Germinal center (tissue), 1 donor: ENCODE results near the gene CADPS.

Experiments
- DNase-seq: peaks from one replicate; pipeline ENCODE4 v3.0.0; 2012; ENCODE audit warnings: mixed read lengths, low spot score

Gene CADPS

DNA sequence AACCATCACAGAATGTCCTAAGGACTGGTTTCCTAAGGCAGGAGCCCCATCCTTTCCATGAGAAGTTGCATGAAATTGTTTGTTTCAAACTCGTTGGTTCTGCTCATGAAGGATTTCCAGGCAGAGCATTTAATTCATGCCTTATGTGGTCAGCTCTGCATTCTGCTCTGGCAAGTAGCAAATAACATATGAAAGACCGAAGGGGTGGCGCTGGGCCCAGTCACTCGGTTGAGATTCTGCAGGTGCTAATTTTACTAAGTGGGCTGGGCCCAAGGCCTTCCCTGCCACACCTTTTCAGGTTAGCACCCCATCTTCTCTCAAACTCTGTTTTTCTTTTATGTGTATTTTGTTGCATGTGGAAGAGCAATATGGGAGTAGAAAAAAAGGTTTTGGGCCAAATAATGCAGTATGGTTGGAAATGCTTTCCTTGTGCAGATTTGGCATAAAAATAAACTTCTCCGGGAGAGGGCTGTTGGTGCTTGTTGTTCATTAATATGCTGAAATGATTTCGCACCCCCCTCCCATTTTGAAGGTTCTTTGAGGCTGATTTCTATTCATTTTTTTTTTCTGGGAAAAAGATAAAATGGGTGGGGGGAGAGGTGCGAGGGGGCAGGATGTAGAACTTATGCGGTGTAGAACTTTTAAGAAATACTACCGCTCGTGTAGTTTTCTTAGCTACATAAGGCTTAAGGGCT, 318.9 kb downstream of the CADPS start:
- DNase-seq, result no peak

DNA sequence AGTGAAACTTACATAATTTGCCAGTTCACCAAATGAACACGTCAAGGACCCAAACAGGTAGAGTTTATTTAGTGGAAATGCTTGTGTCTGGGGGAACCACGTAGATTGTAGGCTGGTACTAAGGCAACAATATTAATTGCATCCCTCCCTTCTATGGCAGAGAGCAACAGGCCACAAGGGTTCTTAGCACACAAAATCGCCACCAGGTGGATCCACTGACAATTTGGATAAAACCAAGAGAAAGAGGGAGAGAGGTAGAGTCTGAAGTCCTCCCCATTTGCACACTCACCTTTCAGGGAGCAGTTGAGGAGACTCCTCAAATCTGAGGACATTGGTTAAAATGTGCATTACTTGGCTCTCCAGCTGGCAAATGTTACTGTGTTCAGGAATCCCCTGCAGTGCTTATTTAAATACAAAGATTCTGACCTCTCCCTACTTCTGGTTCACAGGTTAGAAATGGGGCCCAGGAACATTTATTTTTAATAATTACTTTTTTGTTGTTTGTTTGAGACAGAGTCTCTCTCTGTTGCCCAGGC, 320.9 kb downstream of the CADPS start:
- DNase-seq, result peak; percentile 7

GRCh38 chr3:62553811-62554210, 321.4 kb downstream of the CADPS start:
- no peak for DNase-seq

- DNase-seq, result no peak
Observed at GRCh38 chr3:62551556-62551955, 323.7 kb downstream of the CADPS start.

DNA sequence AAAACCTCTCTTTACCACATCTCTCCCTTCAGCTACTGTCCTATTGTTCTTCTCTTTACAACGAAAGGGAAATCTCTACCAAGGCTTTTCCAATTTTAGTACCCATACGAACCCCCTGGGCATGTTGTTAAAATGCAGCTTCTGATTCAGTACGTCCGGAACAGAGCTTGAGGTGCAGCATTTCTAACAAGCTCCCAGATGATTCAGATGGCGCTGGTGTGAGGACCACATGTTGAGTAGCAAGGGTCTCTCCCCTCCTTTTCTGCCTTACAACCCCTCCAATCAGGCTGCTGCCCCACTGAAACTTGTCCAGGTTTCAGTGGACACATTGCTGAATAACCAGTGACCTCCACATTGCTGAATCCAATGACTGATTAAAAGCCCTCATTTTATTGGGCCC, 324.8 kb downstream of the CADPS start:
- DNase-seq, result no peak

DNA sequence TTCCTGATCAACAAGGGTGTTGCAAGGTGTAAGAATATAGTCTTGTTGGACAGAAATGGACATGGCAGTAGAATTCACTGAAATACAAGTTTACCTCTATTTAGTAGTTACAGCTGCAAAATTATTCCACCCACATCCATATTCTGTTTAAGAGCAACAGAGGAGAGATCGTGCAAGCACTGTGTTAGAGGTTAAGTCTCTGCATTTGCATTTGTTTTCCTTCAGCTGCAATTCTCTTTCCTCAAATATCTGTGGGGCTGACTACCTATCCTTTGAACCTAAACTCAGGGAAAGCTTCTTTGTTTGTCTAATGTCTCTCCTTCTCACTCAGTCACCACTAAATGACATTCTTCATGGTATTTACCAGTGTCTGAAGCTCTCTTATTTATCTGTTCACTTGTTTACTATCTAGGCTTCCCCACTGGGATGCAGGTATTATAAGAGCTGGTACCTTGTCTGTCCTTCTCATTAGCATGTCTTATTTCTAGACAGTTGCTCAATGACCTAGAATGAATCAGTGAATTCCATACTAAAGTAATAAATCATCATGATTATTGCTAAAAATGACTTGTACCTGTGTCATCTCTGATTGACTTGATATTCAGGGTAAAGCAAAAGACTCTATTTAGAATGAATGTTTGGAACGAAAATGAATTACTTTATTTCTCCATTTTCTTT, 326.5 kb downstream of the CADPS start:
- no peak for DNase-seq

DNA sequence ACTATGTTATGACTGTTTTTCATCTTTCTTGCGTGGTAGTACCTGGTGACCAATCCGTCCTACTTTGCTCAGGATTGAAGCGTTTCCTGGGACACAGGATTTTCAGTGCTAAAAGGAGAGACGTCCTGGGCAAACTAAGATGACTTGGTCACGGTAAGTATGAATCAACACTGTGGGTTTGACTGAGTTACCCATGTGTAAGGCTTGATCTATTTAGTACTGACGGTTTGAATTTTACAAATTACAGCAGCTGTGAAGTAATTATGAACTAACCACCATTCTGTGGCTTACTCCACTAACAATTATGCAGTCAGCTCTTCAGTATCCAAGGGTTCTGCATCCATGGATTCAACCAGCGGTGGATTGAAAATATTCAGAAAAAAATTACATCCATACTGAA, 328.9 kb downstream of the CADPS start:
- no peak for DNase-seq

- no peak for DNase-seq
Observed at GRCh38 chr3:62542185-62542584, 333.0 kb downstream of the CADPS start.

DNA sequence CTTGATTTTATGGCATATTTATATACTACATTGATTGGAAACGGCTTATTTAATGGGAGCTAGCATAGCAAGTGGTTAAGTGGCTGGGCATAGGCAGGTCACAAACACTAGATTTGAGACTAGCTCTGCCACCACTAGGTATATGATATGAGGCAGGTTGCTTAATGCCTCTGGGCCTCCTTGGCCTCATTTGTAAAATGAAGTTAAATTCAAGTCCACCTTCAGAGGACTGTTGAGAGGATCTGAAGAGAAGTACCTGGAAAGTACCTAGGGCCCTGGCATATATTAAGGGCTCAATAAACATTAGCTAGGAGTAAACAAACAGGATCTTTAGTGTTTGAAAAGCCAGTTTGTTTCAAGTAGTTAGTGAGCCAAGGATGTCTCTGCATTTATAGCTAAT, 335.5 kb downstream of the CADPS start:
- no peak for DNase-seq

- no peak for DNase-seq
Observed at GRCh38 chr3:62538691-62539356, 336.4 kb downstream of the CADPS start.

GRCh38 chr3:62534326-62534725, 340.9 kb downstream of the CADPS start:
- DNase-seq, result no peak

DNA sequence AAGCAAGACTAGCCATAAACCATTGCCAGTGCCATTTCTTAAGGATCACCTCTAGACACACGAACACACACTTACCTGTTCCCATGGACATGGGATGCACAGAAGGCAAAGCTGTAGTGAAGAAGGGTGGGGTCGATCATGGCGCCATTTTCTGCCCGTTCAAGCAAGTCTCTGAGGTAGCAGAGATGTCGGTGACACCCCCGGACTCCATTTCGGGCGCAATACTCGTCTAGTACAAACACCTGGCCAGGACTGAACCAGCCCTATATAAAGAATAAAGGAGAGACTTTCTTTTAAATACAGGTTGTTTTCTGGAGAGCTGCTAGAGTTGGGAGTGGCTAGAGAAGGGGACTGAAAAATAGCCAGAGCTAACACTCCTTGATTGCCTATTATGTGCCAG, 342.4 kb downstream of the CADPS start:
- no peak for DNase-seq

- no peak for DNase-seq
Observed at GRCh38 chr3:62531981-62532380, 343.2 kb downstream of the CADPS start.

GRCh38 chr3:62531493-62531892, 343.7 kb downstream of the CADPS start:
- DNase-seq, result no peak

- no peak for DNase-seq
Observed at GRCh38 chr3:62529230-62529629, 346.0 kb downstream of the CADPS start.

- no peak for DNase-seq
Observed at GRCh38 chr3:62527474-62527873, 347.7 kb downstream of the CADPS start.

- no peak for DNase-seq
Observed at GRCh38 chr3:62525281-62525680, 349.9 kb downstream of the CADPS start.

DNA sequence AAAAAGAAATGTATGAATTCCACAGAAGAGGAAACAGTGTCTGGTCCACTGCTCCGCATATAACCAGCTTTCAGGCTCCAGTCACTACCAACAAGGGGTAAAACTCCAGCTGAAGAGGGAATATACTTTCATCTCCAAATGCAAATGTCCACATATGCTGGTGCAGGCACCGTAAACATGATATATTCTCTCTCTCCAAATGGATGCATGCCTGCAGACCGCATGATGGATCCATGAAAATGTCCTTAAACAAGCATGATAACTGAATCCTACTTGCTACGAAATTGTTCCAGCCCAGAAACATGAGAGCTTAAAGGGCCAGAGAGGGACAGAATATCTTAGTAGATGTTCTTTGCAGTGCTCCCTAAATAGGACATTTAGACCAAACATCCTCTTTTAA, 351.5 kb downstream of the CADPS start:
- DNase-seq, result no peak

- no peak for DNase-seq
Observed at GRCh38 chr3:62521464-62522105, 353.6 kb downstream of the CADPS start.

DNA sequence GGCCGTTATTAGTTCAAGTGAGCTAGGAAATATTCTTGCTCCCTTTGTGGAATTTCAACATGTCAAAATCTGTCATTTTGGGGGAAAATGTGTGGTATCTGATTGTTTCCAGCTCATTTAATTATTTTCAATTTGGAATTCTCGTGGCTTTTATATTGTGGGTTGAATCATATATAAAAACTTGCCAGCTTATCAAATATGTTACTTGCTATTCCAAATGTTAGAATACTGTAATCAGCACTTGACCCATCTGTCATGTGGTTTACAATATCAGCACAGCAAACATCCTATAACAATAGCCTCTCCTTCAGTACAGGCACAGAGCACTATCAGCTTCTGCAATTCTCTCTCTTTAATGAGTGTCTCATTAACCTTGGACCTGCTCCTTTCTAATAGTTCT, 371.7 kb downstream of the CADPS start:
- peak; percentile 7 for DNase-seq

- peak; percentile 71 for DNase-seq
Observed at GRCh38 chr3:62502315-62503300, 372.6 kb downstream of the CADPS start.
